Fibroblast of the aortic adventitia (primary cell): ENCODE data around the gene PLA2G4F. TPM values are rescaled to one million over a fixed set of nuclear protein-coding genes. Genes with fewer than 3 reads are reported as not detected.

Experiments used
- DNase-seq: peaks from one replicate; pipeline ENCODE4 v3.0.0-alpha.2; 2010; ENCODE audit warnings: low read depth
- H3K4me3 ChIP-seq: 2 replicates; pipeline ENCODE4 v1.5.1; 2011; ENCODE audit warnings: low read depth, mild to moderate bottlenecking, control low read depth, low read length, moderate library complexity
- total RNA-seq: library from RNA; depleted of rRNA; stranded (reverse); fragments of >200 nt; gene quantifications from 2 replicates; pipeline ENCODE4 v1.2.3, GENCODE V29; 2012; ENCODE audit warnings: low replicate concordance
- TF ChIP-seq, protein P1 (sequence below): IDR thresholded peaks from 2 replicates; pipeline ENCODE4 v1.5.1; 2011; ENCODE audit warnings: mild to moderate bottlenecking, low read length, control low read depth, inconsistent platforms; ENCODE audit not compliant: insufficient read depth

PLA2G4F gene
- total RNA-seq, 1 donor, result not detected

- DNase-seq, result peak; percentile 4
- H3K4me3 ChIP-seq, result no peak overlapping the region
- TF ChIP-seq, protein P1, sequence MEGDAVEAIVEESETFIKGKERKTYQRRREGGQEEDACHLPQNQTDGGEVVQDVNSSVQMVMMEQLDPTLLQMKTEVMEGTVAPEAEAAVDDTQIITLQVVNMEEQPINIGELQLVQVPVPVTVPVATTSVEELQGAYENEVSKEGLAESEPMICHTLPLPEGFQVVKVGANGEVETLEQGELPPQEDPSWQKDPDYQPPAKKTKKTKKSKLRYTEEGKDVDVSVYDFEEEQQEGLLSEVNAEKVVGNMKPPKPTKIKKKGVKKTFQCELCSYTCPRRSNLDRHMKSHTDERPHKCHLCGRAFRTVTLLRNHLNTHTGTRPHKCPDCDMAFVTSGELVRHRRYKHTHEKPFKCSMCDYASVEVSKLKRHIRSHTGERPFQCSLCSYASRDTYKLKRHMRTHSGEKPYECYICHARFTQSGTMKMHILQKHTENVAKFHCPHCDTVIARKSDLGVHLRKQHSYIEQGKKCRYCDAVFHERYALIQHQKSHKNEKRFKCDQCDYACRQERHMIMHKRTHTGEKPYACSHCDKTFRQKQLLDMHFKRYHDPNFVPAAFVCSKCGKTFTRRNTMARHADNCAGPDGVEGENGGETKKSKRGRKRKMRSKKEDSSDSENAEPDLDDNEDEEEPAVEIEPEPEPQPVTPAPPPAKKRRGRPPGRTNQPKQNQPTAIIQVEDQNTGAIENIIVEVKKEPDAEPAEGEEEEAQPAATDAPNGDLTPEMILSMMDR, result no peak
Observed at GRCh38 chr15:42194513-42194912, 38.1 kb upstream of the PLA2G4F start.

DNA sequence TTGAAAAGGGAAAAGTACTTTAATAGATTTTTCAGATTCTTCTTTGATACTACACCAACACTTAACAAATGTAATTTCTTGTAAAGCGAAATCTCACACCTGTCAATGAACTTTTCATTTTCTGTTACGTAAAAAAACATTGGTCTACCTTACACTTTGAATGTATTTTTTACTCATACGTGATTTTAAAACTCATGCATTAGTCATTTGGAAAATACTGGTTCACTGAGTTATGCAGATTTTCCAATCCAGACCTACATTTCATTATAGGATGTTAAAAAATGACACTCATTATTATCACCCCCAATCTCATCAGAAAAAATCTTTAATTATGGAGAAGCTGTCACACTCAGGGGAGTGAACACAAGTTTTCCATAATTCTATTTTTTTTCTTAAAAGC, 36.9 kb upstream of the PLA2G4F start:
- no peak for DNase-seq
- H3K4me3 ChIP-seq, result no peak overlapping the region
- TF ChIP-seq, protein P1, result no peak

- no peak overlapping the region for H3K4me3 ChIP-seq
- DNase-seq, result no peak
- TF ChIP-seq, protein P1, result no peak
Observed at GRCh38 chr15:42191610-42192346, 35.3 kb upstream of the PLA2G4F start.

GRCh38 chr15:42190370-42190769, 33.9 kb upstream of the PLA2G4F start:
- H3K4me3 ChIP-seq, result no peak overlapping the region
- no peak for DNase-seq
- TF ChIP-seq, protein P1, result no peak

DNA sequence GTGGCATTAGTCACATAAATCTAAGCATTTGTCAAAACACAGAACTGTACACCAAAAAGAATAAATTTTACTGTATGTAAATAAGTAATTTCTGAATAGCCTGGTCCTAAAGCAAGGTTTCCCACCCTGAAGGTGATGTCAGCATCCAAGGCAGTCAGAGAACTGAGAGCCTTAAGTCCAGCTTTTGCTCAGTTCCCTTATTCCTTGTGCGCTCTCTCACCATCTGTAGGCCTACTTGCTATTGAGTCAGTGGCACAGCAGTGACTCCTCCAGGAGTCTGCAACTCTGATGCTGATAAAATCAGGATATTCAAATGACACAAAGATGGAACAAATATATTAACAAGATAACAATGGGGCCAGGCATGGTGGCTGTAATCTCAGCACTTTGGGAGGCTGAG, 29.4 kb upstream of the PLA2G4F start:
- TF ChIP-seq, protein P1, result no peak
- DNase-seq, result no peak
- no peak overlapping the region for H3K4me3 ChIP-seq

DNA sequence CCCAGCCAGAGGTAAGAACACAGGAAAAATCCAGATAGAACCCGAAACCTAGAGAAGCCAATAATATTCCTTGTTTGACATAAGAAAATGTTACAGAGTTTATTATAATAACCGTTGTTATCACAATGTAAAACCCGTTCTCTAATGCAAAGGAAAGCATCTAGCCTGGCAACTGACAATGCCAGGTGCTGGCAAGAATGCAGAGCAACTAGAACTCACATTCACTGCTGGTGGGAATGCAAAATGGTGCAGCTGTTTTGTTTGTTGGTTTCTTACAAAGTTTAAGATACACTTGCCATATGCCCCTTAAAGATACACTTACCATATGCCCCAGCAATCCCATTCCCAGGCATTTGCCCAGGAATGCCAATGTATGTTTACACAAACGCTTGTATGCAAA, 28.3 kb upstream of the PLA2G4F start:
- H3K4me3 ChIP-seq, result no peak overlapping the region
- TF ChIP-seq, protein P1, result no peak
- no peak for DNase-seq

GRCh38 chr15:42184296-42184695, 27.9 kb upstream of the PLA2G4F start:
- TF ChIP-seq, protein P1, result no peak
- no peak for DNase-seq
- H3K4me3 ChIP-seq, result no peak overlapping the region
